Neuronal stem cell (in vitro differentiated cells): ENCODE data around the gene NRCAM.

Source experiments
- DNase-seq: peaks from one replicate; pipeline ENCODE4 v3.0.0-alpha.2; 2013; ENCODE audit warnings: low spot score
- H2AFZ ChIP-seq: one replicate; pipeline ENCODE4 v1.6.1; 2013; ENCODE audit warnings: mild to moderate bottlenecking, low read length, inconsistent platforms
- H2AK5ac ChIP-seq: 2 replicates; pipeline ENCODE4 v1.6.1; 2013; ENCODE audit warnings: low read depth, mild to moderate bottlenecking, inconsistent platforms, low read length, moderate library complexity, mixed read lengths
- H2BK120ac ChIP-seq: 2 replicates; pipeline ENCODE4 v1.6.1; 2013; ENCODE audit warnings: low read depth, mild to moderate bottlenecking, inconsistent platforms, low read length, moderate library complexity, mixed read lengths
- H2BK12ac ChIP-seq: one replicate; pipeline ENCODE4 v1.6.1; 2013; ENCODE audit warnings: low read length, inconsistent platforms
- H2BK15ac ChIP-seq: 2 replicates; pipeline ENCODE4 v1.6.1; 2013; ENCODE audit warnings: mild to moderate bottlenecking, low read length, inconsistent platforms, mixed read lengths
- H2BK5ac ChIP-seq: one replicate; pipeline ENCODE4 v1.6.1; 2013; ENCODE audit warnings: inconsistent platforms, mild to moderate bottlenecking, low read length, moderate library complexity
- H3K14ac ChIP-seq: one replicate; pipeline ENCODE4 v1.6.1; 2013; ENCODE audit warnings: low read length, inconsistent platforms
- H3K18ac ChIP-seq: 2 replicates; pipeline ENCODE4 v1.6.1; 2013; ENCODE audit warnings: low read length, inconsistent platforms
- H3K23ac ChIP-seq: 2 replicates; pipeline ENCODE4 v1.6.1; 2013; ENCODE audit warnings: low read depth, mild to moderate bottlenecking, mixed read lengths, low read length, inconsistent platforms; ENCODE audit not compliant: poor library complexity
- H3K27ac ChIP-seq: replicated peaks from 3 replicates; pipeline ENCODE4 v1.5.1; 2013; ENCODE audit warnings: low read length, inconsistent platforms
- H3K27me3 ChIP-seq, 3 experiments: 2 replicates each; pipeline ENCODE4 v1.6.1; 2013; ENCODE audit warnings: low read length in 3 of 3, mild to moderate bottlenecking in 2 of 3, inconsistent platforms in 1 of 3, low read depth in 1 of 3, mixed read lengths in 1 of 3, moderate library complexity in 1 of 3; ENCODE audit not compliant: control insufficient read depth in 3 of 3, insufficient read depth in 3 of 3
- H3K36me3 ChIP-seq, 2 donors: replicated peaks in 1 of 2; 2 replicates each; pipeline ENCODE4 v1.6.1; 2013; ENCODE audit warnings: low read length in 2 of 2; ENCODE audit not compliant: control insufficient read depth in 2 of 2, insufficient read depth in 2 of 2
- H3K4ac ChIP-seq: 2 replicates; pipeline ENCODE4 v1.6.1; 2013; ENCODE audit warnings: inconsistent platforms, mild to moderate bottlenecking, low read length, moderate library complexity
- H3K4me1 ChIP-seq, 2 donors: 1 replicate in 1 of 2; 2 replicates in 1 of 2; pipeline ENCODE4 v1.6.1; 2013; ENCODE audit warnings: low read length in 2 of 2, low read depth in 1 of 2; ENCODE audit not compliant: control insufficient read depth in 2 of 2, insufficient read depth in 1 of 2
- H3K4me2 ChIP-seq: one replicate; pipeline ENCODE4 v1.6.1; 2013; ENCODE audit warnings: mild to moderate bottlenecking, low read length, inconsistent platforms; ENCODE audit not compliant: insufficient read depth, poor library complexity, severe bottlenecking
- H3K4me3 ChIP-seq, 2 donors: 2 replicates each; pipeline ENCODE4 v1.5.1; 2013; ENCODE audit warnings: low read length in 2 of 2, mild to moderate bottlenecking in 2 of 2, inconsistent platforms in 1 of 2, moderate library complexity in 1 of 2
- H3K79me1 ChIP-seq: one replicate; pipeline ENCODE4 v1.6.1; 2013; ENCODE audit warnings: low read depth, mild to moderate bottlenecking, inconsistent platforms, low read length, moderate library complexity
- H3K9ac ChIP-seq: one replicate; pipeline ENCODE4 v1.6.1; 2013; ENCODE audit warnings: mild to moderate bottlenecking, low read depth, low read length, inconsistent platforms; ENCODE audit not compliant: poor library complexity
- H3K9me3 ChIP-seq, 2 donors: replicated peaks in 1 of 2; 2 replicates each; pipeline versions ENCODE3 to v1.6.1; 2013; ENCODE audit warnings: low read length in 2 of 2, mild to moderate bottlenecking in 2 of 2, inconsistent platforms in 1 of 2, low read depth in 1 of 2, mixed read lengths in 1 of 2, moderate library complexity in 1 of 2; ENCODE audit not compliant: control insufficient read depth in 2 of 2, insufficient read depth in 1 of 2
- H4K8ac ChIP-seq: one replicate; pipeline ENCODE4 v1.6.1; 2013; ENCODE audit warnings: low read depth, mild to moderate bottlenecking, inconsistent platforms, low read length, moderate library complexity
- H4K91ac ChIP-seq: one replicate; pipeline ENCODE4 v1.6.1; 2013; ENCODE audit warnings: low read length, low read depth, mild to moderate bottlenecking, inconsistent platforms; ENCODE audit not compliant: poor library complexity
- WGBS, 2 donors: extraction: QIAGEN DNeasy Blood & Tissue Kit; methylation state at CpG; one replicate each; pipeline ENCODE4 v1.1.7; 2013; ENCODE audit warnings: missing lambda C conversion rate in 2 of 2, mixed read lengths in 1 of 2; ENCODE audit not compliant: insufficient read length in 2 of 2, insufficient replicate concordance in 1 of 2; ENCODE audit errors: extremely low coverage in 2 of 2; 5-methylcytosine and 5-hydroxymethylcytosine counted together

Gene NRCAM

DNA sequence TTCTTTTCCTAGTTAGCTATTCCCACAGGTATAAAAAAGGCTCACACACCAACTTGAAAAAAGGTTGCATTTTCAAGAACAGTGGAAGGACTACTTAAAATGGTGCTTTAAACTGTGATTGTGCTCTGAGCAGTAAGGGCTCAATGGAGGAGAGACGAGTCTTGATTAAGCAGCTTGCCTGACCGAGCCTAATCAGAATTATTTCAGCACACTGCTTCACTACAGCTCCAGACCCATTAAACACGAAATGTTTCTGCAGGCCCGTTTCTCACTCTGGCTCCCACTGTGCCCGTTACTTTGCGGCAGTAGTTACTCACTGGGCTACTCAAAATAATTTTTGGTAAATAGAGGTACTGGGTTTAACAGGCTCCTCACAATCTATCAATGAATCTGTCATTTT lies 126.0 kb downstream of the NRCAM start:
- H3K27me3 ChIP-seq: no peaks in the 10 kb centered on the region
- H4K8ac ChIP-seq: no peak overlapping the region
- no peak overlapping the region for H2BK120ac ChIP-seq
- peaks cover 12 to 35% of the 10 kb centered on the region in 2 donors for H3K4me1 ChIP-seq
- H3K36me3 ChIP-seq: no peaks in the 10 kb centered on the region
- H2BK15ac ChIP-seq: no peak overlapping the region
- no peaks in the 10 kb centered on the region for H3K79me1 ChIP-seq
- DNase-seq: no peak
- H2AK5ac ChIP-seq: no peak overlapping the region
- no peak overlapping the region for H2BK12ac ChIP-seq
- H3K4me3 ChIP-seq: no peak overlapping the region
- H3K14ac ChIP-seq: no peak overlapping the region
- H2BK5ac ChIP-seq: no peak overlapping the region
- no peak overlapping the region for H3K9ac ChIP-seq
- H3K4ac ChIP-seq: no peak overlapping the region
- H4K91ac ChIP-seq: no peak overlapping the region
- H2AFZ ChIP-seq: no peak overlapping the region
- no peak overlapping the region for H3K23ac ChIP-seq
- H3K4me2 ChIP-seq: no peak overlapping the region
- peak overlapping the region; percentile 71 for H3K27ac ChIP-seq
- no CpG with 5 or more reads among the region's 6 CpGs for WGBS, 2 donors
- no peaks in the 10 kb centered on the region for H3K9me3 ChIP-seq
- H3K18ac ChIP-seq: no peak overlapping the region

DNA sequence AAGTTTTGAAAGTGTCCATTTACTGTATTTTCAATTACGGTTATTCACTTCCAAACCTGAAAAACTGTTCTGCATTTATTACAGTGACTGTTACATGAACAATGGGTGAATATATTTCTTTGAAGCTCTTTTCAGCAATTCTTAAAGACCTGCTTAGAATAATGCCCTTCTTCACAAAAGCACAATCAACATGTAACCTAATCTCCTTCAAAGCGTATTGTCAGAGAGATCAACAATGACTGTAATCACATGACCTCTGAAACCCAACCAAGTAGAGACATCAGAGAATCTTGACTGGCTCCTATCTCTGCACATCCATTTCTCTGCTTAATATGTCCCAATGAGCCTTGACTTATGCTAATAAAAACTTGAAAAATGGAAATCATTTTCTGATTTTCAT lies 126.7 kb downstream of the NRCAM start:
- Histone ChIP-seq H3K27me3 (no peaks in the 10 kb centered on the region), H3K36me3 (no peaks in the 10 kb centered on the region), H3K23ac (no peak overlapping the region), H3K4me2 (no peak overlapping the region), H4K91ac (no peak overlapping the region), H3K4ac (no peak overlapping the region), H3K14ac (no peak overlapping the region), H3K79me1 (no peaks in the 10 kb centered on the region), H3K4me1 (peaks cover 16 to 42% of the 10 kb centered on the region in 2 donors), H2BK5ac (no peak overlapping the region), H2BK15ac (no peak overlapping the region), H3K27ac (no peak overlapping the region), H2AK5ac (no peak overlapping the region), H2AFZ (no peak overlapping the region), H3K9me3 (no peaks in the 10 kb centered on the region), H3K18ac (no peak overlapping the region), H2BK12ac (no peak overlapping the region), H3K9ac (no peak overlapping the region), H2BK120ac (no peak overlapping the region), H3K4me3 (no peak overlapping the region), H4K8ac (no peak overlapping the region)
- no CpG with 5 or more reads among the region's 2 CpGs for WGBS, 2 donors
- peak; percentile 33 for DNase-seq

GRCh38 chr7:108328174-108328651 lies 128.0 kb downstream of the NRCAM start:
- no peak overlapping the region for H3K4ac ChIP-seq
- peak overlapping the region in 1 of 2 donors; percentile 41 for H3K4me3 ChIP-seq
- H3K27ac ChIP-seq: no peak overlapping the region
- no peak overlapping the region for H2BK120ac ChIP-seq
- no peak overlapping the region for H3K9ac ChIP-seq
- H2BK5ac ChIP-seq: no peak overlapping the region
- no peak overlapping the region for H2BK15ac ChIP-seq
- H3K27me3 ChIP-seq: no peaks in the 10 kb centered on the region
- no peaks in the 10 kb centered on the region for H3K9me3 ChIP-seq
- no peak overlapping the region for H3K18ac ChIP-seq
- peak overlapping the region; percentile 13 for H3K4me2 ChIP-seq
- H3K14ac ChIP-seq: no peak overlapping the region
- no peaks in the 10 kb centered on the region for H3K79me1 ChIP-seq
- H4K8ac ChIP-seq: no peak overlapping the region
- no peak overlapping the region for H4K91ac ChIP-seq
- DNase-seq: peak; percentile 46
- no peak overlapping the region for H2BK12ac ChIP-seq
- no peak overlapping the region for H2AK5ac ChIP-seq
- no CpG with 5 or more reads among the region's 2 CpGs for WGBS, 2 donors
- no peak overlapping the region for H2AFZ ChIP-seq
- no peak overlapping the region for H3K23ac ChIP-seq
- no peaks in the 10 kb centered on the region for H3K36me3 ChIP-seq
- H3K4me1 ChIP-seq: peaks cover 23 to 55% of the 10 kb centered on the region in 2 donors

DNA sequence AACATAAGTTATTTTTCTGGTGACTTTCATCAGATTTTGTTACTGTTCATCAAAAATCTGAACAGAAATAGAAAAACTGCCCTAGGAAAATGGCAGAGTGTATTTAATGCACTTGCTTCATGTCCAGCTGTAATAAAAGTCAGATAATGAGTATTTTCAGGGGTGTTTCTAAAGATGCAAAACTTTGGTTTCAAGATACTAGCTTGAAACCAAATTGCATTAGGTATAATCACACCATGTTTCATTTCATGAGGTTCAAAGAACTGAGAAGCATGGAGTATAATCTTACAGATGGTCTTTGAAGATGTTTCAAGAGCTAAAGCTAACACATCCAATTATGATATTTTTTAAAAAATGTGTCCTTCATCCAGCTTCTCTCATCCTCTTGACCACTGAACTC lies 128.9 kb downstream of the NRCAM start:
- H3K4ac ChIP-seq: no peak overlapping the region
- H3K36me3 ChIP-seq: no peaks in the 10 kb centered on the region
- H2BK15ac ChIP-seq: no peak overlapping the region
- H3K27ac ChIP-seq: no peak overlapping the region
- H2AFZ ChIP-seq: no peak overlapping the region
- H3K14ac ChIP-seq: no peak overlapping the region
- no peak overlapping the region for H4K91ac ChIP-seq
- no peak overlapping the region for H2BK5ac ChIP-seq
- DNase-seq: no peak
- no peaks in the 10 kb centered on the region for H3K79me1 ChIP-seq
- H4K8ac ChIP-seq: no peak overlapping the region
- peaks cover 23 to 64% of the 10 kb centered on the region in 2 donors for H3K4me1 ChIP-seq
- no peak overlapping the region for H3K4me2 ChIP-seq
- no peak overlapping the region for H3K18ac ChIP-seq
- no peak overlapping the region for H2AK5ac ChIP-seq
- H3K4me3 ChIP-seq: peak overlapping the region in 1 of 2 donors; percentile 41
- H2BK12ac ChIP-seq: no peak overlapping the region
- no peak overlapping the region for H3K23ac ChIP-seq
- no peak overlapping the region for H3K9ac ChIP-seq
- no peaks in the 10 kb centered on the region for H3K27me3 ChIP-seq
- no peaks in the 10 kb centered on the region for H3K9me3 ChIP-seq
- no peak overlapping the region for H2BK120ac ChIP-seq
